GM21528 (cell line): Measurements from ENCODE around the gene WDR11.
"Not testable (repeated sequence)": the region's sequence is repeated elsewhere in the genome, so short reads cannot be mapped to it uniquely, and the experiment has no call there.

Source experiments
- ATAC-seq: cut with Tn5 transposase; IDR thresholded peaks from one replicate; pipeline ENCODE4 v1.9.1; 2021; ENCODE audit warnings: mild to moderate bottlenecking, moderate library complexity; ENCODE audit not compliant: unreplicated experiment, low FRiP score

WDR11 gene

GRCh38 chr10:120838941-120839340, 12.2 kb upstream of the WDR11 start:
- no peak for ATAC-seq

DNA sequence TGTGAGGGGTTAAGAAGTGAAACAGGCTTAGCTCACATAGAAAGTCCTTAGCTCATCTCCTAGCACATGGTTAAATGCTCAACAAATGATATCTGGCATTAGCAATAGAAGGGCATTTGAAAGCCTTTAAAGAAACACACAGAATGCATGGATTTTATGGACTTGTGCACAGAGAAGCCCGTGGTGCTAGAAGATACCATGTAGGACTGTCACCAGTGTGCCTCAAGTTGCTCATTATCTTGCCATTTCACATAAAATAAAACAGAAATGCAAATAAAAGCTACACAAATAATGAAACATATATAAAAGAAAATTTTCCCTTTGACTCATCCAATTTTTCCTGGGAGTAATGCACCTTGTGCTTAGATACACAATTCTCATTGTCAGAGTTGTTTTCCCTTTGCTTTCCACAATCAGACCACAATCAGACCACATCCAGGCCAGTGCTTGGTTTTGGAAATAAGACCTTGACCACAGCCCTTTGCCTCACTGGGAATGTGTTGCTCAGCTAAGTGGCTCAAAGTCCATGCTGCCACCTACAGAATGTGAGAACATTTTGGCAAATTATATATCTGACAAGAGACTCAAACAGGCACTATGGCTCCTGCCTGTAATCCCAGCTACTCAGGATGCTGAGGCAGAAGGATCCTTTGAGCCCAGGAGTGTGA, 9.5 kb upstream of the WDR11 start:
- no peak for ATAC-seq

DNA sequence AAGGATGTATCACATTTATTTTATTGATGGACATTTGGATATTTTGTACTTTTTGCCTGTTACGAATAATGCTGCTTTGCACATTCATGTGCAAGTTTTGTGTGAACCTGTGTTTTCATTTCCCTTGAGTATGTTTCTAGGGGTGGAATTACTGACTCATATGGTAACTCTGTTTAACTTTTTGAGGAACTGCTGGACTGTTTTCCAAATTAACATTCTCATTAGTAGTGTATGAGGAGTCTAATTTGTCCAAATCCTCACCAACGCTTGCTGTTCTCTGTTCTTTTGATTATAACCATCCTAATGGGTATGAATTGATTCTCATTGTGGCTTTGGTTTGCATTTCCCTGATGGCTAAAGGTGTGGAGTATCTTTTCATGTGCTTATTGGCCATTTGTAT, 3.2 kb downstream of the WDR11 start:
- ATAC-seq = no peak

GRCh38 chr10:120861178-120861855, 10.2 kb downstream of the WDR11 start:
- no peak for ATAC-seq

- no peak for ATAC-seq
These were observed 22.6 kb downstream of the WDR11 start for GRCh38 chr10:120873741-120874140.

DNA sequence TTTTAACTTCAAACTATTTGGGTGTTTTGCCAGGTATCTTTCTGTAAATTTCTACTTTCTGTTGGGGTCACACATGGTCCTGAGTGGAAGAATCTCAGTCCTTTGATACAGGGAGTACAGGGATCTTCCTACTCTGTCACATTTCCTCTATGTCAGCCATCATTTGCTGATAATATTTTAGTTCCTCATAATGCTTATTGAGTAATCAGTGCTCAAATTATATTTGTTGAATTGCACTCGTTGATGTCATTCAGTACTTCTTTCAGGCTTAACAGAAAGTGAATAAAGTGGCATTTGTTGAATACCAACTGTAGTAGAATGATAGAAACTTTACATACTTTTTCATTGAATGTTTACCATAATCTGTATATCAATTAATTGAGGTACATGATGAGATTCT, 31.9 kb downstream of the WDR11 start:
- ATAC-seq = no peak

GRCh38 chr10:120887482-120887881, 36.3 kb downstream of the WDR11 start:
- ATAC-seq = no peak

DNA sequence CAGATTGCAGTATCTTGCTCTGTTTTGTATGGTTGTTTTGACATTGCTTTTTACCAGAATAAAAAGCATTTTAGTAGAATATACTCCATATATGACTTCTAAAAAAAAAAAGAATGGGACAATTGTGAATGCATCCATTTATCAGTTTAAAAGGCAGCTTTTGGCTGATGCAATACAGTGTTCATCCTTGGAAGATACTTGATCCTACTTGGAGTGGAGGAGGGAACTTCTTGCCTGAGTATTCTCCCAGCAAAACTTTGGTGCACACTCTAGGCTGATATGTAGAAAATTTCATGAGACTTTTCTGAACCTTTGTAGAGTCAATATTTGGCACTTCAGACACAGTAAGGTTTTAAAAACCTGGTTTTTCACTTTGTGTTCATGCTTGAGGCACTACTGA, 40.2 kb downstream of the WDR11 start:
- ATAC-seq = no peak

GRCh38 chr10:120894556-120894955, 43.4 kb downstream of the WDR11 start:
- no peak for ATAC-seq

- ATAC-seq = no peak
These were observed 46.2 kb downstream of the WDR11 start for GRCh38 chr10:120897343-120897742.

GRCh38 chr10:120905268-120905667, 54.1 kb downstream of the WDR11 start:
- no peak for ATAC-seq

DNA sequence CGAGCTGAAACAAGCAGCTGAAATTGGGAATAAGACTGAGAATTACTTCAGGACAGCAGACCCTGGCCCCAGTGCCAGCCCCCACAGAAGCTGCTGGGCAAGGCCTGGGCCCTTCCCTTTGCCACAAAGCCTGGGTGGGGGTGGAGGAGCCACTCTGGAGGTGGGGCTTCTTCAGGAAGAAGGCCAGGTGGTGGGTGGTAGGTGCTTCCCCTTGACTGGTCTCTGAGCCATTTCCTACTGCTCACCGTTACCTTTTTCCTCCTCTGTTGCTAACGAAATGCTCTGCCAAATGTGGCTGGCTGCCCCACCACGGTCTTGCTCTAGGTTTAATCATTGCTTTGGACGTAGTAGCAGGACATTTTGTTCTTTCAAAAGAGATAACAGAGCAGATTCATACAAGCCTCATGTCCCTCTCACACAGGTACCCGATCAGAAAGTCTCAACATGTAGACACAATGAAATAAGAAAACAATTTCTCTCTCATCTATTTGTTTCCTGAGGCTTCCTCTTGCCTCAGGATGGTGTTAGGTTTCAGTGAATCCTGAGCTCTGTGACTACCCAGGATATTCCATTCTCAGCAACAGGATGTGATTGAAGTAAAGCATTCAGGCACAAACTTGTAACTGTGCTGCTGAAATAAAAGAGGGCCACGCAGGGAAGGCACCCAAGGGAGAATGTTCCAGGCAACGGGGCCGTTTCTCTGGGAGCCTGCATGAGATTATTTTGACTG, 66.5 kb downstream of the WDR11 start:
- no peak for ATAC-seq

- ATAC-seq = not testable (repeated sequence)
These were observed 72.7 kb downstream of the WDR11 start for GRCh38 chr10:120923886-120924285.

DNA sequence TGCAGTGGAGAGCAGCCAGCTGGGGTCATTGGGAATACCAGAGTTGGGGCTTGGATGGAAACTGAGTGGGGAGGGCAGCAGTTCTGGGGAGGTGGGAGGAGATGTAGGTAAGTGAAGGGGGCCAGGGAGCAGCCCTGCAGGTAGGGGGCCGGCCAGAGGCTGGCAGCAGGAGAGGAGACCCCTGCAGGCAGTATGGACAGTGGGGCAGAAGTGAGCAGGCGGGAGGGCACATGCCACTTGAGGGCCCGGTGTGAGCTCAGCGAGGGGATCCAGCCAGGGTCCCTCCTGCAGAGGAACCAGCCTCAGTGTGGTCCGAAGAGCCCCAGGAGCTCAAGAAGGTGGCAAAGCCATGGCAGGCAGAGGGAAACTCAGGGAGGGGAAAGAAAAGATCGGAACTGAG, 75.4 kb downstream of the WDR11 start:
- ATAC-seq = no peak

DNA sequence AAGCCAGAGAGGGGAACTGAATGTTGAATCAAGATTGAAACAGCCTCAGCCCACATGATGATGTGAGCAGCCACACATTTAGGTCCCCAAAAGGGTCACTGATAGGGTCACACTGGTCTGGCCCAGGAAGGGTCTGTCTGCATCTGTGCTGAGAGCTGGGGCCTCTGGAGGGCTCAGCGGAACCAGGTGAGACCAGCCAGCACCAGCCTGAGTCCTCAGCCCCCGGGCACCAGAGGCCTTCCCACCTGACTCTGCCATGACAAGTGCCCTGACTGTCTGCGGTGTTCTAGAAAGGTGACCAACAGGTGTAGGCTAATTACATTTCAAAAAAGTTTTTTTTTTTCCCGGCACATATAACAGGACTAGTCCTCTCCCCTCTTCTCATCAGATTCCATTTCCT, 76.2 kb downstream of the WDR11 start:
- ATAC-seq = no peak

- ATAC-seq = no peak
These were observed 78.0 kb downstream of the WDR11 start for GRCh38 chr10:120929166-120929565.

- no peak for ATAC-seq
These were observed 80.3 kb downstream of the WDR11 start for GRCh38 chr10:120931423-120931822.

- no peak for ATAC-seq
These were observed 80.8 kb downstream of the WDR11 start for GRCh38 chr10:120931999-120932398.

- ATAC-seq = no peak
These were observed 87.7 kb downstream of the WDR11 start for GRCh38 chr10:120938822-120939221.

DNA sequence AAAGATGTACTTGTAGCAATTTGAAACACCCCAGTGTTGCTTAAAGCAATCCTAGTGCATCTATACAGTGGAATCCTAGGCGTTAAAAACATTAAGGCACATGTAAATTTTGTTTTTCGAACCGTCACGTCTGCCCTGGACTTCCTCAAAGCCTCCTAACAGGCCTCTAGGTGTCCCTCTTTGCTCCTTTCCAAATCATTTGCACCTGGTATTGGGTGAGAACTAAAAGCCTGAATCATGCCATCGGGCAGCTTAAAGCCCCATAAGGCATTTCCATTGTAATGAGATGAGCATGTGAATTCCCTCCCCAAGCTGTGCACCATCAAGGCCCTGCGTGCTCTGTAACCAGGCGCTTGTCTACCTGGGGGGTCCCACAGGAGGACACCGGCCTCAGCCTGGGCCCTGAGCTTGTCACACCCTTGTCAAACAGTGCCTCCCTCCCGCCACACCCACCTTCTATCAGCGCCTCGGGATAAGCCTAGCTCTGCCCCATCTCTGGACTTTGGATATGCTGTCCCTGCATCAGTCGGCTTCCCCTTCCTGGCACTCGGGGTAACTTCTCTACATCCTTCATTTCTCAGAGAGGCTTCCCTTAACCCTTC, 89.2 kb downstream of the WDR11 start:
- no peak for ATAC-seq

DNA sequence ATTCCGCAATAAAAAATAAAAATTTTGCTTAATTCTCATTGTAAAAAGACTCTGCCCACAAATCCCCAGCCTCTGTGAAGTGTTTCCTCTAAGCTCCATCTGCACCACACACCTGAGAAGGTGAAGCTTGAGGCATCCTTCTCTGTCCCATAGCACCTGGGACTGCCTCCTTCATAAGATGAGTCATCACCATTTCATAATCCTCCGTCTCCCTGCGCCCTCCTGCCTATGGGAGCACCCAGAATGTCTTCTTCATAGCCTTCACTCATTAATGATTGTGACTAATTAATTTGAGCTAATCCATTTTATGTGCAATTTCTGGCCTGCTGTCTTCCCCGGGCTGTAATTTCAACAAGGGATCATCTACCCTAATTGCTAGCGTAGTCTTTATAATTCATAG, 90.3 kb downstream of the WDR11 start:
- no peak for ATAC-seq
